SK-N-MC (cell line): ENCODE results near the gene ELOB.

Experiments used
- DNase-seq: peaks from one replicate; pipeline ENCODE4 v3.0.0-alpha.2; 2011; ENCODE audit warnings: low read depth, low spot score
- H3K27ac ChIP-seq: fragments of 200-600 bp; sonication (generic); 2 replicates; pipeline ENCODE4 v1.5.1; 2016; ENCODE audit warnings: mixed run types
- H3K36me3 ChIP-seq: fragments of 200-600 bp; sonication (generic); 2 replicates; pipeline ENCODE4 v1.6.1; 2017; ENCODE audit warnings: antibody characterized with exemption, low read length, mixed read lengths; ENCODE audit not compliant: insufficient read depth
- H3K4me3 ChIP-seq: fragments of 200-600 bp; sonication (generic); 2 replicates; pipeline ENCODE4 v1.5.1; 2016
- H3K9ac ChIP-seq: fragments of 200-600 bp; sonication (generic); 2 replicates; pipeline ENCODE4 v1.8.0; 2017; ENCODE audit warnings: mixed run types, mixed read lengths; ENCODE audit not compliant: insufficient read length
- H3K9me3 ChIP-seq: fragments of 200-600 bp; sonication (generic); 2 replicates; pipeline ENCODE4 v1.6.1; 2017; ENCODE audit warnings: low read depth, mild to moderate bottlenecking, antibody characterized with exemption, low read length, moderate library complexity, mixed read lengths
- EZH2 ChIP-seq: fragments of 200-600 bp; sonication (generic); IDR thresholded peaks from one replicate; pipeline ENCODE4 v1.6.1; 2017; ENCODE audit warnings: antibody characterized with exemption
- FOXP2 ChIP-seq: optimal IDR thresholded peaks from 2 replicates; pipeline ENCODE3; 2011; ENCODE audit warnings: mild to moderate bottlenecking, moderate library complexity; ENCODE audit not compliant: insufficient read depth; ENCODE audit errors: extremely low read length, control extremely low read depth
- POLR2AphosphoS5 ChIP-seq: IDR thresholded peaks from 2 replicates; pipeline ENCODE4 v1.6.1; 2012; ENCODE audit warnings: mild to moderate bottlenecking, low read depth, low read length, borderline replicate concordance

ELOB gene

GRCh38 chr16:2740476-2740875, 36.6 kb downstream of the ELOB start:
- H3K36me3 ChIP-seq = no peaks in the 10 kb centered on the region
- no peak for TF ChIP-seq FOXP2
- no peak for TF ChIP-seq POLR2AphosphoS5
- no peak for TF ChIP-seq EZH2

DNA sequence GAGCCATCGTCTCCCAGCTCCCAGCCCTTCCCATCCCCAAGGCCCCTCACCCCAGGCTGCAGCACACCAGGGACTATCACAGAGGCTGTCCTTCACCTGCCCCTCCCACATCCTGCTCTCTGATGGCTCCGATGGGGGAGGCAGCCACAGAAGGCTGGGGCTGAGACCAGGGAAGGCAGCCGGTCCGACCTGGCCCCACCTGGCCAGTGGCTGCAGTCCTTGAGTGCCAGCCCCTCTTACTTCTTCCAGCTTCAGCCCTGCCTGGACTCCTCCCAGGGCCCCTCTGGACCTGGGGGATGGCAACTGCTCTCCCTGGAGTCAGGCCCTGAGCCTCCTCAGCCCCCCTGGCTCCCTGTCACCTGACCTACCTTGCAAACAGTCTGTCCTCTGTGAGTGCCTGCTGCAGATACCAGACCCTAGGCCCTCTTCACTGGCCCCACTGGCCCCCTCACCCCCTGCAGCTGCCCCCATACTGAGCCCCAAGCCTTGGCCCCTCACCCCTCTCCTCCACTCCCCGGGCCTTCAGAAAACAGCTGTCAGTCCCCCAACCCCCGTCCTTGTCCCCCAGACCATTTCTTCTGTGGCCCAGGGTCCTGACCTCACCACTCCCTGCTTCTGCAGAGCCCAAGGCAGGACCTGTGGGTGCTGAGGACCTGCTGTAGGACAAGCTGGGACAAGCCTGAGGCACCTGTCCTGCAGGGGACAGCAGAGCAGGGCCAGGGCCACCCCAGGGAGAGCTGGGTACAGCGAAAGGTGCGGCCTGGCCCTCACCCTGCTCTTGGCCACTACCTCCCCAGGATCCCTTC, 37.3 kb downstream of the ELOB start:
- no peak for DNase-seq
- Histone ChIP-seq H3K27ac (no peak overlapping the region), H3K9ac (no peak overlapping the region), H3K36me3 (no peaks in the 10 kb centered on the region), H3K9me3 (no peaks in the 10 kb centered on the region), H3K4me3 (no peak overlapping the region)
- TF ChIP-seq FOXP2 (no peak), EZH2 (no peak), POLR2AphosphoS5 (no peak)

More at GRCh38 chr16:2740476-2740875, 36.6 kb downstream of the ELOB start:
- Histone ChIP-seq H3K27ac (no peak overlapping the region), H3K9me3 (no peaks in the 10 kb centered on the region), H3K9ac (no peak overlapping the region), H3K4me3 (no peak overlapping the region)
- no peak for DNase-seq

GRCh38 chr16:2738615-2739014, 38.5 kb downstream of the ELOB start:
- Histone ChIP-seq H3K9me3 (no peaks in the 10 kb centered on the region), H3K36me3 (no peaks in the 10 kb centered on the region), H3K4me3 (no peak overlapping the region), H3K9ac (no peak overlapping the region), H3K27ac (no peak overlapping the region)
- TF ChIP-seq FOXP2 (no peak), POLR2AphosphoS5 (no peak), EZH2 (no peak)
- no peak for DNase-seq

DNA sequence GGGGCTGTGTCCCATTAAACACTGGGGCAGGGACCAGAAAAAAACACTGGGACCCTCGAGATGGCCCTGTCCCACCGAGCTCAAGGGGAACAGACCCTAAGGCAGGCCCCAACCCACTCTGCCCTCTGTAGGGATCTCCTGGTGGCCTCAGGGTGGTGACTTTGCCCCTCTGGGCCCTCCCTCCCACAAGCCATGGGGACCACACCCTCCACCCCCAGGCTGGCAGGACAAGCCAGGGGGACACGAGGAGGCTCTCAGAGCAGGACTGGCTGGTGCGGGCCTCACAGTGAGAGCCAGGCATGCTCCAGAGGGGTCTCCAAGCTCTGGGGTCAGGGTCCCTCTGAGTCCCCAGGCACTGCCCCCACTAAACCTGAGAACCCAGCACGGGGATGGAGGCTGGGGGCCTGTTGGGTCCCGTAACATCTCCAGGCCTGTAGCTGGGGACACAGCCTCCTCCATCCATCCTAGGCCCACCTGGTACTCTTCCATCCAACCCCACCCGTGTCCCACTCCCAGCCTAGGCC, 39.1 kb downstream of the ELOB start:
- no peak overlapping the region for H3K9ac ChIP-seq
- no peak overlapping the region for H3K4me3 ChIP-seq
- H3K36me3 ChIP-seq = no peaks in the 10 kb centered on the region
- no peak overlapping the region for H3K27ac ChIP-seq
- DNase-seq = no peak
- H3K9me3 ChIP-seq = no peaks in the 10 kb centered on the region
- TF ChIP-seq POLR2AphosphoS5 (no peak), EZH2 (no peak), FOXP2 (no peak)

DNA sequence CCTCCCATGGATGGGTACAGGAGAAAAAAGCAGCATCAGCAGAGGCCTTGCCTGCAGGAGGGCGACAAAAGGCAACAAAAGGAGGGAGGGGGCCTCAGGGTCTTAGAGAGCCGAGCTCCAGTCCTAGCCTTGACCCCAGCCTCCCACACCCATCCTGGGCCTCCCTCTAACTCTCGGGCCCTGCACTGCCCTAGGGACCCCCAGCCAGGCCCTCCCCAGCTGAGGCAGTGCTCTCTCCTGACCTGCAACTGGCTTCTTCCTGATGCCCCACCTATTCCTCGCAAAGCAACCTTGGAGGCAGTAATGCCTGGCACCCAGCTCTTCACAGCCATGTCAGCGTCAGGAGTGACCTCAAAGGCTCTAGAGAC, 39.9 kb downstream of the ELOB start:
- Histone ChIP-seq H3K27ac (no peak overlapping the region), H3K9ac (no peak overlapping the region), H3K36me3 (no peaks in the 10 kb centered on the region), H3K9me3 (no peaks in the 10 kb centered on the region), H3K4me3 (no peak overlapping the region)
- no peak for DNase-seq
- TF ChIP-seq FOXP2 = no peak
- TF ChIP-seq EZH2 = no peak
- TF ChIP-seq POLR2AphosphoS5 = no peak

GRCh38 chr16:2736476-2737237, 40.4 kb downstream of the ELOB start:
- no peak overlapping the region for H3K4me3 ChIP-seq
- H3K27ac ChIP-seq = no peak overlapping the region
- no peak overlapping the region for H3K9ac ChIP-seq
- no peaks in the 10 kb centered on the region for H3K36me3 ChIP-seq
- DNase-seq = no peak
- TF ChIP-seq POLR2AphosphoS5 (no peak), EZH2 (no peak), FOXP2 (no peak)
- H3K9me3 ChIP-seq = no peaks in the 10 kb centered on the region

DNA sequence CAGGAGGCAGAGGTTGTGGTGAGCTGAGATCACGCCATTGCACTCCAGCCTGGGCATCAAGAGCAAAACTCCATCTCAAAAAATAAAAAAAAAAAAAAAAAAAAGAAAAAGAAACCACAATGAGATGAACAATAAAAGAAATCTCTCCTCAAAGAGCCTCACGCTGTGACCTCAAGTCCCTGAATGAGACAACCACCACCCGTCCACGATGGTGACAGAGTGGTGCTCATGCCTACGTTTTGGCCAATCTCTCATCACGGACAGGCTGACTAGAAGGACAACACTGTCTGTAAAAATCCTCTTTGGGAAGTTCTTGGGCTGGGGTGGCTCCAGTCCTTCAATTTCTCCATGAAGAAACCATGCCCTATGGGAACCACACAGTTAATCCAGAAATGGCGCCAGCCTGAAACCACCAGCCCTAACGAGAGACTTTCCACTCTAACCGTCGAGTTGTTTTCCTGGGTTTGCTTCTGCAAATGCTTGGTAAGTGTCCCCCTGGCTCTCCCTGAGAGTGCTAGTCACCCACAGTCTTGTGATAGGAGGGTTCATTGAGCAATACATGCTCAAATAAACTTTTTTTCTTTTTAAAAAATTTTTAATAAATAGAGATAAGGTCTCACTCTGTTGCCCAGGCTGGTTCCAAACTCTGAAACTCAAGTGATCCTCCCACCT, 42.1 kb downstream of the ELOB start:
- Histone ChIP-seq H3K27ac (no peak overlapping the region), H3K9me3 (no peaks in the 10 kb centered on the region), H3K4me3 (no peak overlapping the region), H3K36me3 (no peaks in the 10 kb centered on the region), H3K9ac (no peak overlapping the region)
- no peak for DNase-seq
- no peak for TF ChIP-seq FOXP2
- TF ChIP-seq POLR2AphosphoS5 = no peak

DNA sequence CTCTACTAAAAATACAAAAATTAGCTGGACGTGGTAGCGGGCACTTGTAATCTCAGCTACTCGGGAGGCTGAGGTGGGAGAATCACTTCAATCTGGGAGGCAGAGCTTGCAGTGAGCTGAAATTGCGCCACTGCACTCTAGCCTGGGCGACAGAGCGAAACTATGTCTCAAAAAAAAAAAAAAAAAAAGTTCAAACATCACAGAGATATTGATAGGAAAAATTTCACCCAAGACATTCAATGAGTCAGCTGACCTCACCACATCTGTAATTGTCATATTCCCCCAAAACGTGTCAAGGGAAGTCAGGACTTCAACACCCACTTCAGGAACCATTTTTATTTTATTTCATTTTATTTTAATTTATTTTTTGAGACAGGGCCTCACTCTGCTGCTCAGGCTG, 49.0 kb downstream of the ELOB start:
- no peaks in the 10 kb centered on the region for H3K9me3 ChIP-seq
- no peak for DNase-seq
- no peak overlapping the region for H3K27ac ChIP-seq
- TF ChIP-seq POLR2AphosphoS5 (no peak), FOXP2 (no peak), EZH2 (no peak)
- no peak overlapping the region for H3K4me3 ChIP-seq
- no peak overlapping the region for H3K9ac ChIP-seq
- H3K36me3 ChIP-seq = no peaks in the 10 kb centered on the region
